Right lobe of liver (tissue), 6 donors: Measurements from ENCODE around the gene FBXL19. TPM values are rescaled to one million over a fixed set of nuclear protein-coding genes. Genes with fewer than 3 reads are reported as not detected.

Experiments used
- ATAC-seq, 4 donors: fragments of 200-7000 bp; cut with Tn5 transposase; one replicate each; pipeline ENCODE4 v1.9.1; 2020; ENCODE audit warnings: mild to moderate bottlenecking in 4 of 4, moderate library complexity in 4 of 4
- DNase-seq, 3 donors: peaks; one replicate each; pipeline ENCODE4 v3.0.0-alpha.2; 2020
- H3K27ac ChIP-seq, 3 donors: fragments of 200-600 bp; one replicate each; pipeline ENCODE4 v1.8.0; 2022
- H3K27me3 ChIP-seq, 2 donors: fragments of 200-600 bp; one replicate each; pipeline ENCODE4 v1.8.0; 2022
- H3K36me3 ChIP-seq, 4 donors: fragments of 200-600 bp; sonication (generic) in 1 of 4; one replicate each; pipeline versions ENCODE4 v1.5.1 to v1.8.0; 2017 to 2022; ENCODE audit warnings: control low read depth in 1 of 4
- H3K4me1 ChIP-seq, 4 donors: fragments of 200-600 bp; sonication (generic) in 1 of 4; one replicate each; pipeline versions ENCODE4 v1.5.1 to v1.8.0; 2017 to 2022; ENCODE audit warnings: control low read depth in 1 of 4
- H3K4me3 ChIP-seq, 3 donors: fragments of 200-600 bp; one replicate each; pipeline ENCODE4 v1.8.0; 2022
- H3K9me3 ChIP-seq, 4 donors: fragments of 200-600 bp; sonication (generic) in 1 of 4; one replicate each; pipeline versions ENCODE4 v1.5.1 to v1.8.0; 2017 to 2022; ENCODE audit warnings: control low read depth in 1 of 4
- CTCF ChIP-seq, 4 donors: fragments of 200-600 bp in 3 of 4; fragments of 450-650 bp in 1 of 4; IDR thresholded peaks; one replicate each; pipeline versions ENCODE4 v1.5.1 to v1.8.0; 2016 to 2022; ENCODE audit warnings: antibody characterized with exemption in 4 of 4, mild to moderate bottlenecking in 2 of 4
- POLR2A ChIP-seq: fragments of 450-650 bp; IDR thresholded peaks from one replicate; pipeline ENCODE4 v1.6.1; 2017; ENCODE audit warnings: antibody characterized with exemption, mild to moderate bottlenecking
- WGBS: methylation state at CpG from one replicate; pipeline ENCODE4 v1.1.6; 2018; ENCODE audit warnings: low coverage, low lambda C conversion rate; ENCODE audit not compliant: insufficient coverage; ENCODE audit errors: missing lambda C conversion rate; 5-methylcytosine and 5-hydroxymethylcytosine counted together
- intact Hi-C, 2 donors: fragments of 100-400 bp; cut with DNase I; formaldehyde crosslinking; loops; one replicate each; pipeline versions ENCODE4 v1.11.2 to v1.14.1; 2022
- total RNA-seq, 6 experiments: library from RNA; depleted of rRNA in 2 of 6; stranded (reverse); fragments of >200 nt in 2 of 6; fragmentation: NEBNext Ultra II Directional in 3 of 6; extraction: Animal tissue kit (Norgen Biotek cat#: 25700) in 3 of 6; gene quantifications; one replicate each; pipeline versions ENCODE4 v1.1.0 to v1.2.4, GENCODE V29; 2016 to 2023
- donor health status: DM: no; HTN: yes; CAD: no.
- donor health status: DM: no; HTN: no; CAD: no.
- donor health status: DM: no; HTN: no; CAD: no.
- donor health status: DM: no; HTN: yes; CAD: no.
- donor health status: DM: no; HTN: yes; CAD: no.

FBXL19 gene
- total RNA-seq, 6 experiments from 2014 or later, result 2.8 to 8.0 (median 3.4) TPM

GRCh38 chr16:30969246-30969842 lies 46.0 kb downstream of the FBXL19 start:
- WGBS, result 87% methylated on average over 6 of the region's 19 CpGs
- Histone ChIP-seq H3K4me3 (no peak overlapping the region), H3K27ac (no peak overlapping the region), H3K36me3 (peaks cover 0 to 88% (median 44%) of the 10 kb centered on the region in 4 donors), H3K9me3 (no peaks in the 10 kb centered on the region), H3K27me3 (no peaks in the 10 kb centered on the region), H3K4me1 (no peaks in the 10 kb centered on the region)
- no peak for DNase-seq
- intact Hi-C loops, result no loop called here
- no peak for ATAC-seq
- TF ChIP-seq CTCF (IDR thresholded peaks at IDR 0.05) (no peak), POLR2A (no peak)

DNA sequence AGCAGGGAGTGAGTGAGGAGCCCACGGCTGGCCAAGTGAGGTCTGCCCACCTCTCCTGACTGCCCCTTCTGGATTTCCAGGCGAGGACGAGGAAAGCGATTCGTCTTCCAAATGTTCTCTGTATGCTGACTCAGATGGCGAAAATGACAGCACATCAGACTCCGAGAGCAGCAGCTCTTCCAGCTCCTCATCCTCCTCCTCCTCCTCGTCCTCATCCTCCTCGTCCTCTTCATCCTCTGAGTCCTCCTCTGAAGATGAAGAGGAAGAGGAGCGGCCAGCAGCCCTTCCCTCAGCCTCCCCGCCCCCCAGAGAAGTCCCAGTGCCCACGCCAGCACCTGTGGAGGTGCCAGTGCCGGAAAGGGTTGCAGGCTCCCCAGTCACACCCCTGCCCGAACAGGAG lies 47.9 kb downstream of the FBXL19 start:
- H3K4me3 ChIP-seq, result no peak overlapping the region
- no peaks in the 10 kb centered on the region for H3K4me1 ChIP-seq
- WGBS, result 95% methylated on average over 4 of the region's 14 CpGs
- intact Hi-C loops, result no loop called here
- no peak for TF ChIP-seq POLR2A
- TF ChIP-seq CTCF (IDR thresholded peaks at IDR 0.05), result no peak
- DNase-seq (no peak), ATAC-seq (no peak)
- no peak overlapping the region for H3K27ac ChIP-seq
- no peaks in the 10 kb centered on the region for H3K27me3 ChIP-seq
- peaks cover 0 to 87% (median 43%) of the 10 kb centered on the region in 4 donors for H3K36me3 ChIP-seq
- no peaks in the 10 kb centered on the region for H3K9me3 ChIP-seq

DNA sequence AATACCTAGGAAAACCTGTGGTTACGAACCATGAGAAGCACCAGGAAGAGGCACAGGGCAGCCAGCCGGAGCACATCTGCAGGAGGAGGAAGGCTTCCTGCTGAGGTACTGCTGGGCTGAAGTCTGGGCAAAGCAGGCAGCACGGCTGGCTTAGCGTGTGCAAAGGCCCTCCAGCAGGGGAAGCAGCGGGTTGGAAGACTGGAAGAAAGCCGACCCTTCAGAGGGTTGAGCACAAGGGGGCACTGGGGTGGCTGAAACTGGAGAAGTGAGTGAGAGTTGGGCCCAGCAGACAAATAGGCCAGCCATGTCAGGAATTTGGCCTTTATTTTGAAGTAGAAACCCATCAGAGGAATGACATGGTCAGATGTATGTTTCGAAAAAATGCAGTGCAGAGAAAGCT lies 49.5 kb downstream of the FBXL19 start:
- WGBS, result 66% methylated on average over 3 of the region's 7 CpGs
- ATAC-seq (no peak), DNase-seq (no peak)
- H3K27me3 ChIP-seq, result no peaks in the 10 kb centered on the region
- no peak overlapping the region for H3K27ac ChIP-seq
- H3K4me1 ChIP-seq, result no peaks in the 10 kb centered on the region
- intact Hi-C loops, result no loop called here
- no peak for TF ChIP-seq CTCF (IDR thresholded peaks at IDR 0.05)
- no peak for TF ChIP-seq POLR2A
- H3K9me3 ChIP-seq, result no peaks in the 10 kb centered on the region
- peaks cover 0 to 80% (median 40%) of the 10 kb centered on the region in 4 donors for H3K36me3 ChIP-seq
- H3K4me3 ChIP-seq, result no peak overlapping the region

DNA sequence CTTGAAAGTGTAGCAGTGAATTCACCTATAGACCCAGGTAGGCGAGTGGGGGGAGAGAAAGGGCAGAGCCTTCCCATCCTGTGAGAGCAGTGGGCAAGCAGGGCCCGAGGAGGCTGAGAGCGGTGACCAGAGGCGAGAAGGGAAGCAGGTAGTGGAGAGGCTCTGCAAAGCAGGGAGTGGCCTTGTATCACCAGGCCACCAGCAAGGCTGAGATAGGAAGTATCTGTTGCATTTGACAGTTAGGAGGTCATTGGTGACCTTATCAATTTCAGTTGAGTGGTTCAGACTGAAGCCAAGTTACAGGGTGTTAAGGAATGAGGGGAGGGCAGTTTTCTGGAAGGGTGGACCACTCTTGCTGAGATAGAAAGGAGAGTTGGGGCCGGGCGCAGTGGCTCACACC lies 51.0 kb downstream of the FBXL19 start:
- no CpG with 5 or more reads among the region's 6 CpGs for WGBS
- H3K9me3 ChIP-seq, result no peaks in the 10 kb centered on the region
- TF ChIP-seq POLR2A (no peak), CTCF (IDR thresholded peaks at IDR 0.05) (no peak)

More for the DNA sequence above, 51.0 kb downstream of the FBXL19 start:
- no peak for DNase-seq
- intact Hi-C loops, result no loop called here
- H3K4me3 ChIP-seq, result no peak overlapping the region
- no peak for ATAC-seq
- peaks cover 0 to 68% (median 32%) of the 10 kb centered on the region in 4 donors for H3K36me3 ChIP-seq
- H3K27ac ChIP-seq, result no peak overlapping the region
- no peaks in the 10 kb centered on the region for H3K4me1 ChIP-seq
- H3K27me3 ChIP-seq, result no peaks in the 10 kb centered on the region
